Hematopoietic multipotent progenitor cell treated with erythropoietin and hydrocortisone succinate and interleukin-3 and kit ligand, for 8 days (in vitro differentiated cells): ENCODE data around the gene ISLR.

Source experiments
- DNase-seq: peaks from one replicate; pipeline ENCODE4 v3.0.0-alpha.2; 2015

The ISLR gene, protein sequence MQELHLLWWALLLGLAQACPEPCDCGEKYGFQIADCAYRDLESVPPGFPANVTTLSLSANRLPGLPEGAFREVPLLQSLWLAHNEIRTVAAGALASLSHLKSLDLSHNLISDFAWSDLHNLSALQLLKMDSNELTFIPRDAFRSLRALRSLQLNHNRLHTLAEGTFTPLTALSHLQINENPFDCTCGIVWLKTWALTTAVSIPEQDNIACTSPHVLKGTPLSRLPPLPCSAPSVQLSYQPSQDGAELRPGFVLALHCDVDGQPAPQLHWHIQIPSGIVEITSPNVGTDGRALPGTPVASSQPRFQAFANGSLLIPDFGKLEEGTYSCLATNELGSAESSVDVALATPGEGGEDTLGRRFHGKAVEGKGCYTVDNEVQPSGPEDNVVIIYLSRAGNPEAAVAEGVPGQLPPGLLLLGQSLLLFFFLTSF

DNA sequence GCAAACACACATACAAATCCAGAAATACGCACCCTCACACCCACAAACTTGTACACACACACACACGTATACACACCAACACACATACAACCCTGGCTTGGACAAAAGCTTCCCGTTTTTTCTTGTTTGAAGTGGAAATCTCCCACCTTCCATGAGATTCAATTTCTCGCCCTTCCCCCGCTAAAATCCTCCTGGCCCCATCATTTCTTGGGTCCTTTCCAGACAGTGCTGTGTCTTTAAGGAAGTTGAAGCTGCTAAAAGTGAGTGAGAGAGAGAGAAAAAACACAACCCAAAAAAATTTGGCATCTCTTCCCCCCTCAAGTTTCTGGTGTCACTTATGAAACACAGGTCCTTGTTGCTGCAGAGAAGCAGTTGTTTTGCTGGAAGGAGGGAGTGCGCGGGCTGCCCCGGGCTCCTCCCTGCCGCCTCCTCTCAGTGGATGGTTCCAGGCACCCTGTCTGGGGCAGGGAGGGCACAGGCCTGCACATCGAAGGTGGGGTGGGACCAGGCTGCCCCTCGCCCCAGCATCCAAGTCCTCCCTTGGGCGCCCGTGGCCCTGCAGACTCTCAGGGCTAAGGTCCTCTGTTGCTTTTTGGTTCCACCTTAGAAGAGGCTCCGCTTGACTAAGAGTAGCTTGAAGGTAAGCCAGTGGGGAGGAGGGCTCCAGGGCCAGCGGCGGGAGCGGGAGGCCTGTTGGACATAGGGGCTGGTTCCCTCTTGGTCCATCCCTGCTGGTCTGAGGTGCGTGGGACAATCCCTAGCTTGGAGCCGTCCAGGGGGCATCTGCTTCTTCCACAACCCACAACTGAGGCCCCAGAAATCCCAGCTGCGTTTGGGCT is at the start of gene ISLR:
TSS of gene ISLR (plus strand) at position 331 of the 839 bp plus-strand sequence. CDS start 1,149 bp downstream, outside the sequence.
- no peak for DNase-seq

DNA sequence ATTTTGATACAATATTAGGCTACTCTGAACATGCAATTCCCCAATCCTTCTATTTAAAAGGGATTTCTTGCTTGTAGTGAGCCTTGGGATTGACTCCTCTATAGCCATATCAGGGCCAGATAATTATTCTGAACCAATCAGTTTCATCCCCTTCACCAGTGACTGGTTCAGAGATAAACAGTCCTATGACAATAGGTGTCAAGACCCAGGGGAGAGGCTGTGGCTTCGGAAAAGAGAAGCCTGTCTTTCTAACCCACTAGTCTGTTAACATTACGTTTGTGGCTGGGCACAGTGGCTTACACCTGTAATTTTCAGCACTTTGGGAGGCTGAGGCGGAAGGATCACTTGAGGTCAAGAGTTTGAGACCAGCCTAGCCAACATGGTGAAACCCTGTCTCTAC is 49.3 kb upstream of the ISLR start:
- no peak for DNase-seq

DNA sequence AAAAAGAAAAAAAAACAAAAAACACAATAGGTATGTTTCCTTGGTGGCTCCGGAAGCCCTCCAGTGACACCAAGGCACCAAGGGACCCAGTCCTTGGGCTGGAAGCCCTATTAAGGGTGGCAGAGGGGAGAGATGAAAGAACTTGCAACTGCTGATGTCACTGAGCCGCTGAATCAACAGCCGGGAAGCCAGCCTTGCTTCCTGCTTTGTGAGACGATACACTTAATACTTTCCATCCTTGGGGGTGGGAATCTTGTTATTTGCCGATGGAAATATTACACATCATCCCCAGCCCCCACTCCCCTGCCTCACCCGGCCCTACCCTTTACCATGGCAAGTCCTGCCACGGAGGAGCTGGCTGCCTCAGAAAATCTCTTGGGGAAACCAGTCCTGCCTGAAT is 48.8 kb upstream of the ISLR start:
- no peak for DNase-seq

DNA sequence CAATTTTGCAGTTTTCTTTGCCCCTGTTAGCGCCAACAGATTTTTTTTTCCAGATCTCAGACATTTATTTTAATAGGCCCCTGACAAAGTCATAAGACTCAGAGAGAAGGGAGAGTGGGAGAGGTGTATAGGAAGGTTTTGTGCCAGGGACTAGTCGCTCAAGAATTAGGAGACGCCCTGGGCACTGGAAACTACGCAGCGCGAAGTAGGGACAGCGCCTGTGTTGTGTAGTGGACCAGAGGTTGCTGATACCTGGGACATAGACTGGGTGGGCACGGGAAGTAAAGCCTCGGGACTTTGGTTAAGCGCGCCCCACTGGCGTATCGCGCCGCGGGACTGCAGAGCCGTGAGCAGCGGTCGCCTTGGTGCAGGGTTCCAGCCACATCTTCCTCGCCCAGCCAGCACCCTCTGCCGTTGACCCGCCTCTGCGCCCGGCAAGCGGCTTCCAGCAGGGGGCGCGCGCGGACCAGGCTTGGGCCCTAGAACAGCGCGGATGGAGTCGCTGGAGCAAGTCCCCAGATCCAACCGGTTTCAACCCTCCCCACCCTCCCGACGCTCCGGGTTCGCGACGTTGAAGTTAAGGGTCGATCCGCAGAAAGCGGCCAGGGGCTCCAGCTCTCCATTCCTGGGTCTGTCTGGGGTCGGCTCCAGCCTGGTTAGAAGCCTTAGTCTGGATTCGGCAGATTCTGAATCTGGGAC is 46.1 kb upstream of the ISLR start:
- peak; percentile 79 for DNase-seq

DNA sequence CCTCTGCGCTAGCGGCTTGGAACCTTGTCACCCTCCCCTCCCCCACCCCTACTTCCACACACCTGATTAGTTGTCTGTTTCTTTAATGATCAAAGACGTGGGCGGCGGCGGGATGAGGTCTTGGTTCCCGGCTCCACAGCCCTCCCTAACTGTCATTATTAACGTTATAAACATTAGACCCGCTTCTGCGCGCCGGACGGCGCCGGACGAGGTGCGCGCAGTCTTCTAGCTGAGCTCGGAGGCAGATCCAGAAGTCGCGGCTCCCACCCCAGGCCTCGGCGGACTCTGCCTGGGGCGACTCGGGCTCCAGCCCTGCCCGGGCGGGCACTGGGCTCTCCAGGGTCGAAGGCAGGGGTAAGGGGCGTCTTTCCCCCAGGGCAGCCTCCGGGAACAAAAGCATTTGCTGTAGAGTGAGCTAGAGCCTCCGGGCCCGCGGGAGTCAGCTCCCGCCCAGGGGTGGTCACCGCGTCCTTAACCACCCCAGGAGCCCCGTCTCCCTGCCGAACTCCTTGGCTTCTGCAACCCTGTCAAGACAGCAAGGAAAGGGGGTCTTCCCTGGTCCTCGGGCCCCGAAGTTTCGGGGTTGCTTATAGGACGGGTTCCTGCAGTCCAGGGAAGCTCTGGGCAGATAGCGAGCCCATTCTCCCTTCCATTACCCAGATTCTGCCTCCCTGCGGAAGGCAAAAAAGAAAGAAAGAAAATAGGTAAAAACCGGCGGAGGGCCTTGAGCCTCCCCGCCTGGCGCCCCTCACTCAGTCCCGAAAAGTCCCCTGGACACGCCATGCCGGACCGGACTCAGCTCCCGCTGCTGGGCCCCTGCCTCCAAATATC is 45.3 kb upstream of the ISLR start:
- no peak for DNase-seq

DNA sequence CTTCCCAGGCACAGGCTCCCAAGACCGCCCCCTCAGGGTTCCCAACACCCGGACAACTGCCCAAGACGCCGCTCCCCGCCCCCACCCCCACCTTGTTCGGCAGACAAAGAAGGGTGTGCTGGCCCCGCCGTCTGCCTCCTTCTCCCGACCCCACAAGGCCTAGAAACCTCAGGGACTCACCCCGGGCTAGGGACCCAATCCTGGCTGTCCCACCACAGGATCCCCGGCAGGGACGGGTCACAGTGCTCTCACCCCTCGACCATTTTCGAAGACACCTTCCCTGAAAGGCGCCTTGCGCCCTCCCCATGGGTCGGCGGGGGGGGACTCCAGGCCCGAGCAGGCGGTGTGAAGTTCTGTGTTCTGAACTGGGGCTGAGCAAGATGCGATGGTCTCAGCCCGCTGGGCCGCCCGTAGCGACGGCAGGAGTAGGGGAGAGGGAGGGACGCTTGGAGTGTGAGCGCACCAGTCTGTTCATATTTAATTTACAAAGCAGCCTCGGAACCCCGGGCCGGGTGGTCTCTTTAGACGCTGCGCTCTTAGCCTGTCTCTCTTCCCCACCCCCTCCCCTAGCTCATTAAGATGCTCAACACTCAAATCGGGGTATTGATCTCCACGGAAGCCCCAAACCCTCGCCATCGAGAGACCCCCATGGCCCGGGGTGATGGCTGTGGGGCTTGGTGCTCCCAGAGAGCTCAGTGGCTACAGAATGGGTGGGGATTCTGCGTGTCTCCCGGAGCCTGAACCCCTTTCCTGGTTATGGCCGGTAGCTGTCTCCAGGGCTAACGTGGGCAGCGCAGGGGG is 44.5 kb upstream of the ISLR start:
- no peak for DNase-seq

DNA sequence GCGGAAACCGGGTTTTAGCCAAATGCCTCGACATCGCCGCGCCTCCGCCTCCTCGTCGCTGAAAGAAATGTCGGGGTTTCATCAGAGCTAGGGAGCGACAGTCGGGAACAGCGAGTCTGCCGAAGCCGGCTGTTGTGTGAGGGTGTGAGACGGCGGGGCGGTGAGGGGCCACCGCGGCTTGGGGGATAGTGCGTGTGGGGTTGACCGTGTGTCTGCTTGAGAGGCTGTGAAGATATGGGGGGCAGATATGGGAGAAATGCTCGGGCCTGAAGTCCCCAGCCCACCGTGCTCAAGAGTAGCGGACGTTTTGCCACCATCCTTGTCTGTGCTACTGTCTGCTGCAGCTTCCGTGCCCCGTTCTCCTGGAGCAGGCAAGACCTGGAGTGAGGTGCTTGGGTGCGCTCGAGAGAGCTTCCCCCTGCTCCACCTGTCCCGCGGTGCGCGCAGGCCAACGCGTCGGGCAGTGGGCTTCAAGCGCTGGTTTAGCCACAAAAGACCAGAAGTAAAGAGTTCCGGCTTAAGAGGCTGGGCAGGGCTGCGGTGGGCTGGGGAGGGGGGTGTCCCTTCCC is 43.8 kb upstream of the ISLR start:
- DNase-seq, result no peak

DNA sequence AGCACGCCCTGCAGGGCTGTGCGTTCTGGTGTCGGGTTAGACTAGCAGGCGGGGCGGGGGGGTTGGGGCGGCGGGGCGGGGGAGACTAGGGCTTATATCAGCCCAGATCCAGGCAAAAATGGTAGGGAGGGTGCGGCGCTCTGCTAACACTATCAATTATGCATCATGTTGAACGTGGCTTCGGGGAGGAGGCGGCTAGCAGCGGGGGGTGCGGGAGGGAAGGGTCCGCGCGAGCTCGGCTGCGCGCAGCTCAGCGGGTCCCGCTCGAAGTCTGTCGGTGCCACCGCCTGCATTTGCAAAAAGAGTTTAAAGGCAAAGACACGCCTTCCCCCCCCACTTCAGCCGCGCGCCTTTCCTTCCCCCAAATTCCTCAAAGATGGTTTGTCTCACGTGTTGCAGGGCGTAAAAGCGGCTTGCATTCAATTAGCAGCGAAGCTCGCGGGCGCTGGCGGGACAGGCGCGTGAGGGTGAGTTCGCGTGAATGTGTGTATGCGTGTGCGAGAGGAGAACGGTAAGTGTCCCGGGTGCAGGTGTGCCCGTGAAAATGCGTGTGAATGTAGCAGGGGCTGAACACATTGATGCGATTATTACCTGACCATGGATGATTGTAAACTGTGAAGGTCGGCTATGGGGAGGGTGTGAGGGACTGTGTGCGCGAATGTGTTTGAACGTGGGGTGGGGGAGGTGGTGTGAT is 43.2 kb upstream of the ISLR start, which contains the start of gene ISLR2:
TSS of gene ISLR2 (plus strand) at position 432 of the 694 bp plus-strand sequence. CDS start 2,169 bp downstream, outside the sequence.
- no peak for DNase-seq

DNA sequence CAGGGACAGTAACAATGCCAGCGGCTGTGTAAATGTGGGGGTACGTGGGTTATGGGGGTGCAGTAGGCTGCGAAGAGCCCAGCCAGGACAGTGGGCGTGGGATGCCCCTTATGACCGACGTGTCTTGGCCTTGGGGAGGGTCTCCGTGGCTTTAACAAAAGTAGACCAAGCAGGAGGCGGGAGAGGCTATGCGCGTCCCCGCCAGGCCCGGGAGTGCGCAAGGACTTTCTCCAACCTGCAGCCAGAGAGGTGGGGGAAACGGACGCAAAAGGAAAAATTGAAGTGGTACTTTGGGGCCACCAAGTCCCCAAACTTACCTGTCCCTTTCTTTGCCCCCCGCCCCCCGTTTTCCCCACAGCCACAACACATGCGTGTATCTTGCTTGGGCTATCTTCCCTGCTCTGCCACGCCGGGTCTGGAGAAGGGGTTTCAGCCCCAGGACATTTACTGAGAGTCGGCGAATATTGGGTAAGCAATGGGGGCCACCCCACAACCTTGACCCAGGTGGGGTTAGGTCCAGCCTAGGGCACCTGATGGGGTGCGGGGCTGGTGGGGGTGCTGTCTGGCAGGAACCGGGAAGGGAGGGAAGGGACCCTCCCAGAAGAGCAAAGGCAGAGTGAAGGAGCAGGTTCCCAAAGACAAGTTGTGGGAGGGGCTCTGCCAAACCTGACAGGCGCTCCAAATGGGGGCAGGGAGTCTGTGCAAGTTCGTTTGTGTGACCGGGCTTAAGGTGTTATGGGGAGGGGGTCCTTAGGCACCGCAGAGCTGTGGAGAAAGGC is 42.5 kb upstream of the ISLR start:
- no peak for DNase-seq

DNA sequence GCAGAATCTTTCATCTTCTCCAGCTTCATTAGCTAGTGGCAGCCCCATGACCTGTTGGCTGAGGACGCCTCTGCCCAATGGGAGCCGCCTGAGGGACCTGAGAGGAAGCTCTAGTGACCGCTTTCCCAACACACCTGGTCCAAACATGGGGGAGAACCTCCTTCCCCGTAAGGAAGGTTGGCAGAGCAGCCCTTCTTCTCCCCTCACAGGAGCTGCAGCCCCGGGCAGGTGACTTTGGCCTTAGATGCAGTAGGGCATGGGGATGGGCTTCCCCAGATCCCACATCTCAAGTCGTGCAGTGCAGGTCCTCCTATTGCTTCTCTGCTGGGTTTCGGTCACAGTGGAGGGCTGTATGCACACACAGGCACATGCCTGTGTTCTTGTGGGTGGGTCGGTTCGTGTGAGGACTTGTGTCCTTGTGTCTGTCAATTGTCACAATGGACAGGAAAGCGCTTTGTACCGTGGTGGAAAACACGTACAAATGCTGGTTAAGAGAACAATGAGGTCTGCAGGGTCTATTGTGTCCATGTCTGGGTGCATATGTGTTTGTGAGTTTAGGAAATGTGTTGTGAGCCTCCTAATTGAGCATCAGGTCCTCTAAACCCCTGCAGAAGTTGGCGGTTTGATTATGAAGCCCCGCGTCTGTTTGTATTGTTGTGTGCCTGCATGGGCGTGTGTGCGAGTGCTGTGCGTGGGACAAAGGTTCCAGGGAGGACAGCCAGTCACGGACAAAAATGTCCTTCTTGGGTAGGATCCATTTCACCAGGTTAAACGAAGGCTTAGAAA is 41.7 kb upstream of the ISLR start:
- DNase-seq, result no peak

DNA sequence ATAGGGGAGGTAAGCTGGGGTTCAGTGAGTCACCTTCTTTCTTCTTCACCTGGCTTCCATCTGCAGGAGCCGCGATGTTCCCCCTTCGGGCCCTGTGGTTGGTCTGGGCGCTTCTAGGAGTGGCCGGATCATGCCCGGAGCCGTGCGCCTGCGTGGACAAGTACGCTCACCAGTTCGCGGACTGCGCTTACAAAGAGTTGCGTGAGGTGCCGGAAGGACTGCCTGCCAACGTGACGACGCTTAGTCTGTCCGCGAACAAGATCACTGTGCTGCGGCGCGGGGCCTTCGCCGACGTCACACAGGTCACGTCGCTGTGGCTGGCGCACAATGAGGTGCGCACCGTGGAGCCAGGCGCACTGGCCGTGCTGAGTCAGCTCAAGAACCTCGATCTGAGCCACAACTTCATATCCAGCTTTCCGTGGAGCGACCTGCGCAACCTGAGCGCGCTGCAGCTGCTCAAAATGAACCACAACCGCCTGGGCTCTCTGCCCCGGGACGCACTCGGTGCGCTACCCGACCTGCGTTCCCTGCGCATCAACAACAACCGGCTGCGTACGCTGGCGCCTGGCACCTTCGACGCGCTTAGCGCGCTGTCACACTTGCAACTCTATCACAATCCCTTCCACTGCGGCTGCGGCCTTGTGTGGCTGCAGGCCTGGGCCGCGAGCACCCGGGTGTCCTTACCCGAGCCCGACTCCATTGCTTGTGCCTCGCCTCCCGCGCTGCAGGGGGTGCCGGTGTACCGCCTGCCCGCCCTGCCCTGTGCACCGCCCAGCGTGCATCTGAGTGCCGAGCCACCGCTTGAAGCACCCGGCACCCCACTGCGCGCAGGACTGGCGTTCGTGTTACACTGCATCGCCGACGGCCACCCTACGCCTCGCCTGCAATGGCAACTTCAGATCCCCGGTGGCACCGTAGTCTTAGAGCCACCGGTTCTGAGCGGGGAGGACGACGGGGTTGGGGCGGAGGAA is 40.5 kb upstream of the ISLR start:
- DNase-seq, result no peak

DNA sequence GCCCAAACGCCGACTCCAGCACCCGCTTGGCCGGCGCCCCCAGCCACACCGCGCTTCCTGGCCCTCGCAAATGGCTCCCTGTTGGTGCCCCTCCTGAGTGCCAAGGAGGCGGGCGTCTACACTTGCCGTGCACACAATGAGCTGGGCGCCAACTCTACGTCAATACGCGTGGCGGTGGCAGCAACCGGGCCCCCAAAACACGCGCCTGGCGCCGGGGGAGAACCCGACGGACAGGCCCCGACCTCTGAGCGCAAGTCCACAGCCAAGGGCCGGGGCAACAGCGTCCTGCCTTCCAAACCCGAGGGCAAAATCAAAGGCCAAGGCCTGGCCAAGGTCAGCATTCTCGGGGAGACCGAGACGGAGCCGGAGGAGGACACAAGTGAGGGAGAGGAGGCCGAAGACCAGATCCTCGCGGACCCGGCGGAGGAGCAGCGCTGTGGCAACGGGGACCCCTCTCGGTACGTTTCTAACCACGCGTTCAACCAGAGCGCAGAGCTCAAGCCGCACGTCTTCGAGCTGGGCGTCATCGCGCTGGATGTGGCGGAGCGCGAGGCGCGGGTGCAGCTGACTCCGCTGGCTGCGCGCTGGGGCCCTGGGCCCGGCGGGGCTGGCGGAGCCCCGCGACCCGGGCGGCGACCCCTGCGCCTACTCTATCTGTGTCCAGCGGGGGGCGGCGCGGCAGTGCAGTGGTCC is 39.7 kb upstream of the ISLR start:
- DNase-seq, result no peak

DNA sequence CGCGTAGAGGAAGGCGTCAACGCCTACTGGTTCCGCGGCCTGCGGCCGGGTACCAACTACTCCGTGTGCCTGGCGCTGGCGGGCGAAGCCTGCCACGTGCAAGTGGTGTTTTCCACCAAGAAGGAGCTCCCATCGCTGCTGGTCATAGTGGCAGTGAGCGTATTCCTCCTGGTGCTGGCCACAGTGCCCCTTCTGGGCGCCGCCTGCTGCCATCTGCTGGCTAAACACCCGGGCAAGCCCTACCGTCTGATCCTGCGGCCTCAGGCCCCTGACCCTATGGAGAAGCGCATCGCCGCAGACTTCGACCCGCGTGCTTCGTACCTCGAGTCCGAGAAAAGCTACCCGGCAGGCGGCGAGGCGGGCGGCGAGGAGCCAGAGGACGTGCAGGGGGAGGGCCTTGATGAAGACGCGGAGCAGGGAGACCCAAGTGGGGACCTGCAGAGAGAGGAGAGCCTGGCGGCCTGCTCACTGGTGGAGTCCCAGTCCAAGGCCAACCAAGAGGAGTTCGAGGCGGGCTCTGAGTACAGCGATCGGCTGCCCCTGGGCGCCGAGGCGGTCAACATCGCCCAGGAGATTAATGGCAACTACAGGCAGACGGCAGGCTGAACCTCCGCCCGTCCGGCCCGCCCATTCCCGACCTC is 39.0 kb upstream of the ISLR start:
- DNase-seq, result peak; percentile 52

DNA sequence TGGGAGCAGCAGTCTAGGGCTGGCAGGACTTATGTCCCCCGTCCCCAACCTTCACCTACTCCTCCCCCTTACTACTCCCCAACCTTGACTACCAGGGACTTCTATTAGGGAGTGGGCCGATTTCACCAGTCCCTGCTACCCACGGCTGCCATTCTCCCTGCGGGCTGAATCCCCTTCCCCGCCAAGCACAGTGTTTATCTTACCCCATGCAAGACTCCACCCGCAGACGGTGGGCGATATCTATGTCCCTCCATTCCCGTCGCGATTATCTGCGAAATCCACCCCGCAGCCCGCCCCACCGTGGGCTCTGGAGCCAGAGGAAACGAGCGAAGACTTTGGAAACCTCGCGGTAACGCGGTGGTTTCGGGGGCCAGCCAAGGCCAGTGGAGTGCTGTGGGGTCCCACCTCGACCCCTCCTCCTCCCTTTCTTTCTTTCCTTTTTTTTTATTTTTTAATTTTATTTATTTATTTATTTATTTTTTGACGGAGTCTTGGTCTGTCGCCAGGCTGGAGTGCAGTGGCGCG is 38.4 kb upstream of the ISLR start:
- no peak for DNase-seq

DNA sequence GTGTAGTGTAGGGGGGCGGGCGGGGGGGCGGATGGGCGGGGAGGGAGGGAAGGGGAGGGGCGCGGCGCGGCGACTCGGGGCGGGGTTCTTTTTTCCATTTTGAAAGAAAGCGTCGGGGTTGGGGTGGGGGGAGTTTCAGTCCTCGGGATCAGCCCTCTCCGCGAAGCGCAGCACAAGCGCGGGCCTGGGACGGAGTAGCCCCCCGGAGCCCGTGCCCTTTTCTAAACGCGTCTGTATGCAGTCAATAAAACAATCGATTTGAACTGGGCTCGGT is 37.0 kb upstream of the ISLR start:
- no peak for DNase-seq

DNA sequence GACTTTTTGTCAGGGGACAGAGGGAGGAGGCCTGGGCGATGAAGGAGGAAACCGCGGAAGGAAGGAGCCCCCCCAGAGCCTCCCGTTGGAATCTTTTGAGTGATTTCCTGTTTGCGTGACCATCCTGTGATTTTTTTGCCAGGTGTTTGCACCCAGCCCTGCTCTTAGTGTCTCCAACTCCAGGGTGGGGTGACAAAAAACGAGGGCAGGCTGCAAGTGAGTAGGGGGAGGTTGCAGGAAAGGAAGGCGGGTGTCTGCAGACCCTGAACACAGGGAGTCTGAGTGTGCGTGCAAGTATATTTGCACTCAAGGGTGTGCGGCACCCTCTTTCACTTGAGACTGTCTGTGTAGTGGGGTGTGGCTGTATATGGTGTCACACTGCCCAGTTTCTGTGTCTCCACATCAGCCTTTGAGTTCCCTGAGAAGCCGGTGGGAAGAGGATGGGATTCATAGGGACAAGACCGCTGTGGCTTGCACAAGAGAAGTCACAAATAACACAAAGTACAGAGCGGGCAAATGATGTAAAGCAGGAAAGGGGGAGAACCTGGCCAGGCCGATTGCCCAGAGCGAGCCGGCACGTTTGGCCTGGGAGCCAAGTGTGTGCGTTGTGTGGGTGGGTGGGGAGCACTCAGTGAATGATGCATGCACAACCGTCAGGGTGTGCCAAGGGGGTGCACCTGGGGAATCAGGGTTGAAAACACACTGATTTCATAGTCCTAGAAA is 36.5 kb upstream of the ISLR start:
- DNase-seq, result no peak
